Eye (tissue), 1 donor: ENCODE results near the gene NOTCH3.

Source experiments
- DNase-seq: peaks from one replicate; pipeline ENCODE4 v3.0.0-alpha.2; 2015

Gene NOTCH3

GRCh38 chr19:15159251-15159650, 41.5 kb downstream of the NOTCH3 start:
- DNase-seq = peak; percentile 46

- no peak for DNase-seq
Observed at GRCh38 chr19:15156391-15156790, 44.4 kb downstream of the NOTCH3 start.

- DNase-seq = no peak
Observed at GRCh38 chr19:15155296-15155695, 45.5 kb downstream of the NOTCH3 start.

GRCh38 chr19:15154002-15154612, 46.7 kb downstream of the NOTCH3 start:
- DNase-seq = no peak

- no peak for DNase-seq
Observed at GRCh38 chr19:15149737-15150136, 51.1 kb downstream of the NOTCH3 start.

- DNase-seq = no peak
Observed at GRCh38 chr19:15147090-15147489, 53.7 kb downstream of the NOTCH3 start.

- DNase-seq = no peak
Observed at GRCh38 chr19:15144046-15144646, 56.6 kb downstream of the NOTCH3 start.

GRCh38 chr19:15142313-15142712, 58.5 kb downstream of the NOTCH3 start:
- DNase-seq = no peak

- DNase-seq = no peak
Observed at GRCh38 chr19:15141143-15141542, 59.7 kb downstream of the NOTCH3 start.

- DNase-seq = no peak
Observed at GRCh38 chr19:15138427-15138826, 62.4 kb downstream of the NOTCH3 start.

GRCh38 chr19:15137777-15138176, 63.0 kb downstream of the NOTCH3 start:
- DNase-seq = no peak

- no peak for DNase-seq
Observed at GRCh38 chr19:15136234-15136954, 64.4 kb downstream of the NOTCH3 start.

GRCh38 chr19:15129856-15130585, 70.8 kb downstream of the NOTCH3 start:
- DNase-seq = no peak

- DNase-seq = no peak
Observed at GRCh38 chr19:15128162-15128770, 72.5 kb downstream of the NOTCH3 start.

GRCh38 chr19:15126131-15126910, 74.5 kb downstream of the NOTCH3 start:
- DNase-seq = no peak

GRCh38 chr19:15125232-15126067, 75.3 kb downstream of the NOTCH3 start:
- peak; percentile 99 for DNase-seq

- no peak for DNase-seq
Observed at GRCh38 chr19:15124572-15125231, 76.1 kb downstream of the NOTCH3 start.

- DNase-seq = no peak
Observed at GRCh38 chr19:15123900-15124299, 76.9 kb downstream of the NOTCH3 start.

GRCh38 chr19:15123031-15123890, 77.5 kb downstream of the NOTCH3 start:
- DNase-seq = no peak
